HL-60 (cell line): ENCODE results near the gene ADNP.

Source experiments
- DNase-seq, 2 experiments: peaks; one replicate each; pipeline ENCODE4 v3.0.0-alpha.2; 2010 to 2020; ENCODE audit warnings: low read depth in 1 of 2, low spot score in 1 of 2
- H3K27ac ChIP-seq: fragments of 250-450 bp; sonication (Bioruptor Pico); replicated peaks from 2 replicates; pipeline ENCODE4 v1.5.1; 2020; ENCODE audit warnings: mild to moderate bottlenecking, moderate library complexity
- H3K27me3 ChIP-seq: fragments of 250-450 bp; sonication (Bioruptor Pico); 2 replicates; pipeline ENCODE4 v1.5.1; 2021; ENCODE audit warnings: mild to moderate bottlenecking, moderate library complexity; ENCODE audit not compliant: insufficient read depth, poor library complexity, severe bottlenecking
- H3K4me3 ChIP-seq: replicated peaks from 2 replicates; pipeline ENCODE4 v1.5.1; 2011; ENCODE audit warnings: mild to moderate bottlenecking, control low read depth, low read length; ENCODE audit not compliant: insufficient read depth
- GABPA ChIP-seq: IDR thresholded peaks from 2 replicates; pipeline ENCODE4 v1.6.1; 2012; ENCODE audit warnings: low read depth
- POLR2AphosphoS5 ChIP-seq: IDR thresholded peaks from 2 replicates; pipeline ENCODE4 v1.6.1; 2012; ENCODE audit warnings: low read depth
- SPI1 ChIP-seq: IDR thresholded peaks from 2 replicates; pipeline ENCODE4 v1.6.1; 2012; ENCODE audit warnings: low read depth, mild to moderate bottlenecking, borderline replicate concordance
- TF ChIP-seq, protein P1 (sequence below): IDR thresholded peaks from 2 replicates; pipeline ENCODE4 v1.6.1; 2012; ENCODE audit warnings: low read depth; ENCODE audit not compliant: insufficient replicate concordance
- TF ChIP-seq, protein P2 (sequence below): IDR thresholded peaks from one replicate; pipeline ENCODE4 v1.5.1; 2011; ENCODE audit warnings: low read length, control low read depth, inconsistent platforms; ENCODE audit not compliant: insufficient read depth

Gene ADNP

DNA sequence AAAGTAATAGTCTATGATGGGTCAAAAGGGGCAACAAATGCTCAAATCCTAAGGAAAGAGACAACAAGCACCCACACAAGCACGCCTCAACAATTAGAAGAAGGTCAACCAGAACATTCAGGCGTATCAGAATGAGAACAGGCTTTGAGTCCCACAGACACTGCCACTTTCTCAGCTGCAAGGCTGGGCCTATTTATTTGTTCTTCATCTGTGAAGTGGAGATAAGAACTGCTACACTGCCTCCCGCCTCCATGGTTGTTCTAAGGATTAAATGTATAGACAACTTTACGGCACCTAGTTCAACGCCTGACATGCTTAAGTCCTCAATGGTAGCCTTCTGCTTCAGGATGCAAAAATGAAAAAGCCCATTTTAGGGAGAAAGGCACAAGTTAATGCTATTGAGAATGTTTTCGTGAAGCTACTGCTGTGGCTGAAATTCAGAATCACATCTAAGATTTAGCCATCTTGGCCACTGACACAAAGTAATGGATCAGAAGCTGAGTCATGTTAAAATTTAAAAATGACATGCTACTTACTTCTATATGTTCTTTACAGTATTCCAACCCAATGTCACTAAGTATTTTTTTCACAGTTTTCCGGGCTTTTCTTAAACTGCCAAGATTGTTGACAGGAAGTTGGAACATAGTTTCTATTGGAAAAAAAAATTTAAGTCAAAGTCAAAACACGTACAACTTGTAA lies 27.7 kb downstream of the ADNP start:
- no peak for DNase-seq
- Histone ChIP-seq H3K27me3 (no peaks in the 10 kb centered on the region), H3K27ac (no peak overlapping the region), H3K4me3 (no peak overlapping the region)
- TF ChIP-seq, protein P1, sequence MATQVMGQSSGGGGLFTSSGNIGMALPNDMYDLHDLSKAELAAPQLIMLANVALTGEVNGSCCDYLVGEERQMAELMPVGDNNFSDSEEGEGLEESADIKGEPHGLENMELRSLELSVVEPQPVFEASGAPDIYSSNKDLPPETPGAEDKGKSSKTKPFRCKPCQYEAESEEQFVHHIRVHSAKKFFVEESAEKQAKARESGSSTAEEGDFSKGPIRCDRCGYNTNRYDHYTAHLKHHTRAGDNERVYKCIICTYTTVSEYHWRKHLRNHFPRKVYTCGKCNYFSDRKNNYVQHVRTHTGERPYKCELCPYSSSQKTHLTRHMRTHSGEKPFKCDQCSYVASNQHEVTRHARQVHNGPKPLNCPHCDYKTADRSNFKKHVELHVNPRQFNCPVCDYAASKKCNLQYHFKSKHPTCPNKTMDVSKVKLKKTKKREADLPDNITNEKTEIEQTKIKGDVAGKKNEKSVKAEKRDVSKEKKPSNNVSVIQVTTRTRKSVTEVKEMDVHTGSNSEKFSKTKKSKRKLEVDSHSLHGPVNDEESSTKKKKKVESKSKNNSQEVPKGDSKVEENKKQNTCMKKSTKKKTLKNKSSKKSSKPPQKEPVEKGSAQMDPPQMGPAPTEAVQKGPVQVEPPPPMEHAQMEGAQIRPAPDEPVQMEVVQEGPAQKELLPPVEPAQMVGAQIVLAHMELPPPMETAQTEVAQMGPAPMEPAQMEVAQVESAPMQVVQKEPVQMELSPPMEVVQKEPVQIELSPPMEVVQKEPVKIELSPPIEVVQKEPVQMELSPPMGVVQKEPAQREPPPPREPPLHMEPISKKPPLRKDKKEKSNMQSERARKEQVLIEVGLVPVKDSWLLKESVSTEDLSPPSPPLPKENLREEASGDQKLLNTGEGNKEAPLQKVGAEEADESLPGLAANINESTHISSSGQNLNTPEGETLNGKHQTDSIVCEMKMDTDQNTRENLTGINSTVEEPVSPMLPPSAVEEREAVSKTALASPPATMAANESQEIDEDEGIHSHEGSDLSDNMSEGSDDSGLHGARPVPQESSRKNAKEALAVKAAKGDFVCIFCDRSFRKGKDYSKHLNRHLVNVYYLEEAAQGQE: no peak
- no peak for TF ChIP-seq POLR2AphosphoS5
- TF ChIP-seq GABPA: no peak
- no peak for TF ChIP-seq SPI1
- TF ChIP-seq, protein P2, sequence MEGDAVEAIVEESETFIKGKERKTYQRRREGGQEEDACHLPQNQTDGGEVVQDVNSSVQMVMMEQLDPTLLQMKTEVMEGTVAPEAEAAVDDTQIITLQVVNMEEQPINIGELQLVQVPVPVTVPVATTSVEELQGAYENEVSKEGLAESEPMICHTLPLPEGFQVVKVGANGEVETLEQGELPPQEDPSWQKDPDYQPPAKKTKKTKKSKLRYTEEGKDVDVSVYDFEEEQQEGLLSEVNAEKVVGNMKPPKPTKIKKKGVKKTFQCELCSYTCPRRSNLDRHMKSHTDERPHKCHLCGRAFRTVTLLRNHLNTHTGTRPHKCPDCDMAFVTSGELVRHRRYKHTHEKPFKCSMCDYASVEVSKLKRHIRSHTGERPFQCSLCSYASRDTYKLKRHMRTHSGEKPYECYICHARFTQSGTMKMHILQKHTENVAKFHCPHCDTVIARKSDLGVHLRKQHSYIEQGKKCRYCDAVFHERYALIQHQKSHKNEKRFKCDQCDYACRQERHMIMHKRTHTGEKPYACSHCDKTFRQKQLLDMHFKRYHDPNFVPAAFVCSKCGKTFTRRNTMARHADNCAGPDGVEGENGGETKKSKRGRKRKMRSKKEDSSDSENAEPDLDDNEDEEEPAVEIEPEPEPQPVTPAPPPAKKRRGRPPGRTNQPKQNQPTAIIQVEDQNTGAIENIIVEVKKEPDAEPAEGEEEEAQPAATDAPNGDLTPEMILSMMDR: no peak

DNA sequence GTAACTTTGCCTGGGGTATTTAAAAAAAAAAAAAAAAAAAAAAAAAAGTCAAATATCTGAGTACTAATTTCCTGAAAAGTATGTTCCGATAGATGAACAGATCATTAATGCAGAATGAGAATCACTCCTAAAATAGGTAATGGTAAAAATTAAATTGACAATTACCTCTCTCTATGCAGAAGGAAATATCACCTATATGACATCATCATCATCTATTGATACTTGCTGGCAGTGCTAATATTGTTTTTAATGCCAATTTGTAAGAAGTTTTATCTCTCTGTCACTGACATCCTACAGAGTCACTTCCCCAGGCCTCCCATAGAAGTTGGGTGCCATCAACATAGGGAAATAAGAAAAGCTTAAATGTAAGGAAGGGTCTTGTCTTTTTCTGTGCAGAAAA lies 29.9 kb downstream of the ADNP start:
- DNase-seq: no peak
- Histone ChIP-seq H3K27ac (no peak overlapping the region), H3K4me3 (no peak overlapping the region), H3K27me3 (no peaks in the 10 kb centered on the region)
- no peak for TF ChIP-seq GABPA
- no peak for TF ChIP-seq SPI1
- TF ChIP-seq POLR2AphosphoS5: no peak
- TF ChIP-seq, protein P2: no peak
- TF ChIP-seq, protein P1: no peak

DNA sequence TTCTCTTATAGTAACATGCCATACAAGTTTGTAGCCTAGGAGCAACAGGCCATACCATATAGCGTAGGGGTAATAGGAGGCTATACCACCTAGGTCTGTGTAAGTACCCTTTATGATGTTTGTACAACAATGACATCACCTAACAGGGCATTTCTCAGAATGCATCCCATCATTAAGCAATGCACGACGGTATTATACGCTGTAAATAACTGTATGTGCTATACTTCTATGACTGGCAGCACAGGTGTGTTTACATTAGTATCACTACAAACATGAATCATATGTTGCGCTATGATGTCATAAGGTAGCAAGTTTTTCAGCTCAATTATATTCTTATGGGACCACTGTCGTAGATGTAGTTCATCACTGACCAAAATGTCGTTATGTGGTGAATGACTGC lies 31.0 kb downstream of the ADNP start:
- no peak for DNase-seq
- Histone ChIP-seq H3K27ac (no peak overlapping the region), H3K27me3 (no peaks in the 10 kb centered on the region), H3K4me3 (no peak overlapping the region)
- TF ChIP-seq, protein P2: no peak
- TF ChIP-seq SPI1 (no peak), GABPA (no peak), POLR2AphosphoS5 (no peak)
- TF ChIP-seq, protein P1: no peak
